ENCODE data around the gene NUDT4. TPM values are rescaled to one million over a fixed set of nuclear protein-coding genes. Genes with fewer than 3 reads are reported as not detected.

NUDT4 gene
- total and polyA plus RNA-seq, 2 of the 13 experiments (the other 11 are each of a cell fraction or from before 2014, with no cell fraction given): 37.3 to 70.1 TPM

DNA sequence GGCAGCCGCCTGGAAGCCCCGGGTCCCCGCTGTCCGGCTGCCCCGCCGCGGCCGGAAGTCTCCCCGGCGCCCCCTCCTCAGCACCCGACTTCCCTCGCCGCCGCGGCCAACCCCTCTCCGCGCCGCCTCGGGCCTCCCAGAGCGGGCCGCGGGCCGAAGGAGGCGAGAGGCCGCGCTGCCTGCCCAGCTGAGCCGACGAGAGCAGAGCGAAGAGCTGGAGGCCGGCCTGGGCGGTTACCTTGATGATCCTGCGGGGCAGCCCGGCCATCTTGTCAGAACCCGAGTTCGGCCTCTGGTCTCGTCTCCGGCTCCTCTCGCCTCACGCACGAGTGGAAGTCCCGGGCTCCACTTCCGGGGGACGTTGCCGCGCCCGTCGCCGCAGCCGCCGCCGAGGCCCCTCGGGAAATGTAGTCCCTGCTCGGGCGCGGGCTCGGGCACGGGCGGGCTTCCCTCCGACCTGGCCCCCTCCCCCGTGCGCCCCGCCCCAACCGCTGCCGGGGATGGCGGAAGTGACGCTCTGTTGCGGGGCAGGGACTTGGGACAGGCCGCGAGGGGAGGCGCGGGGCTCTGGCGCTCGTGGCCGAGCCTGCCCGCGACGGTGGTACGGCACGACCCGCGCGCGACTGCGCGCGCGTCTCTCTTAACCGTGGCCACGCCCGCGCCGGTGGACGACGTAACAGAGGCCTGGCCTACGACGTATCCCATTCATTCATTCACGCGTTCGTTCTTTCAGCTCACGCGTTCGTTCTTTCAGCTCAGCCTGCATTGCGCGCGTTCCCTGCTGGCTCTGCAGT is 64.1 kb downstream of the NUDT4 start, which contains the start of gene UBE2N (continued):
- TF ChIP-seq, protein P1, sequence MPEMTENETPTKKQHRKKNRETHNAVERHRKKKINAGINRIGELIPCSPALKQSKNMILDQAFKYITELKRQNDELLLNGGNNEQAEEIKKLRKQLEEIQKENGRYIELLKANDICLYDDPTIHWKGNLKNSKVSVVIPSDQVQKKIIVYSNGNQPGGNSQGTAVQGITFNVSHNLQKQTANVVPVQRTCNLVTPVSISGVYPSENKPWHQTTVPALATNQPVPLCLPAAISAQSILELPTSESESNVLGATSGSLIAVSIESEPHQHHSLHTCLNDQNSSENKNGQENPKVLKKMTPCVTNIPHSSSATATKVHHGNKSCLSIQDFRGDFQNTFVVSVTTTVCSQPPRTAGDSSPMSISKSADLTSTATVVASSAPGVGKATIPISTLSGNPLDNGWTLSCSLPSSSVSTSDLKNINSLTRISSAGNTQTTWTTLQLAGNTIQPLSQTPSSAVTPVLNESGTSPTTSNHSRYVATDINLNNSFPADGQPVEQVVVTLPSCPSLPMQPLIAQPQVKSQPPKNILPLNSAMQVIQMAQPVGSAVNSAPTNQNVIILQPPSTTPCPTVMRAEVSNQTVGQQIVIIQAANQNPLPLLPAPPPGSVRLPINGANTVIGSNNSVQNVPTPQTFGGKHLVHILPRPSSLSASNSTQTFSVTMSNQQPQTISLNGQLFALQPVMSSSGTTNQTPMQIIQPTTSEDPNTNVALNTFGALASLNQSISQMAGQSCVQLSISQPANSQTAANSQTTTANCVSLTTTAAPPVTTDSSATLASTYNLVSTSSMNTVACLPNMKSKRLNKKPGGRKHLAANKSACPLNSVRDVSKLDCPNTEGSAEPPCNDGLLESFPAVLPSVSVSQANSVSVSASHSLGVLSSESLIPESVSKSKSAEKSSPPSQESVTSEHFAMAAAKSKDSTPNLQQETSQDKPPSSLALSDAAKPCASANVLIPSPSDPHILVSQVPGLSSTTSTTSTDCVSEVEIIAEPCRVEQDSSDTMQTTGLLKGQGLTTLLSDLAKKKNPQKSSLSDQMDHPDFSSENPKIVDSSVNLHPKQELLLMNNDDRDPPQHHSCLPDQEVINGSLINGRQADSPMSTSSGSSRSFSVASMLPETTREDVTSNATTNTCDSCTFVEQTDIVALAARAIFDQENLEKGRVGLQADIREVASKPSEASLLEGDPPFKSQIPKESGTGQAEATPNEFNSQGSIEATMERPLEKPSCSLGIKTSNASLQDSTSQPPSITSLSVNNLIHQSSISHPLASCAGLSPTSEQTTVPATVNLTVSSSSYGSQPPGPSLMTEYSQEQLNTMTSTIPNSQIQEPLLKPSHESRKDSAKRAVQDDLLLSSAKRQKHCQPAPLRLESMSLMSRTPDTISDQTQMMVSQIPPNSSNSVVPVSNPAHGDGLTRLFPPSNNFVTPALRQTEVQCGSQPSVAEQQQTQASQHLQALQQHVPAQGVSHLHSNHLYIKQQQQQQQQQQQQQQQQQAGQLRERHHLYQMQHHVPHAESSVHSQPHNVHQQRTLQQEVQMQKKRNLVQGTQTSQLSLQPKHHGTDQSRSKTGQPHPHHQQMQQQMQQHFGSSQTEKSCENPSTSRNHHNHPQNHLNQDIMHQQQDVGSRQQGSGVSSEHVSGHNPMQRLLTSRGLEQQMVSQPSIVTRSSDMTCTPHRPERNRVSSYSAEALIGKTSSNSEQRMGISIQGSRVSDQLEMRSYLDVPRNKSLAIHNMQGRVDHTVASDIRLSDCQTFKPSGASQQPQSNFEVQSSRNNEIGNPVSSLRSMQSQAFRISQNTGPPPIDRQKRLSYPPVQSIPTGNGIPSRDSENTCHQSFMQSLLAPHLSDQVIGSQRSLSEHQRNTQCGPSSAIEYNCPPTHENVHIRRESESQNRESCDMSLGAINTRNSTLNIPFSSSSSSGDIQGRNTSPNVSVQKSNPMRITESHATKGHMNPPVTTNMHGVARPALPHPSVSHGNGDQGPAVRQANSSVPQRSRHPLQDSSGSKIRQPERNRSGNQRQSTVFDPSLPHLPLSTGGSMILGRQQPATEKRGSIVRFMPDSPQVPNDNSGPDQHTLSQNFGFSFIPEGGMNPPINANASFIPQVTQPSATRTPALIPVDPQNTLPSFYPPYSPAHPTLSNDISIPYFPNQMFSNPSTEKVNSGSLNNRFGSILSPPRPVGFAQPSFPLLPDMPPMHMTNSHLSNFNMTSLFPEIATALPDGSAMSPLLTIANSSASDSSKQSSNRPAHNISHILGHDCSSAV (CRISPR knock-in tag; IDR thresholded peaks at IDR 0.05; ENCODE audit: borderline replicate concordance): no peak
- TF ChIP-seq ZNF776 (CRISPR knock-in tag; IDR thresholded peaks at IDR 0.05) (peak; percentile 88), TCF7L2 (IDR thresholded peaks at IDR 0.05; ENCODE audit: low read depth, low read length) (no peak), PITX1 (CRISPR knock-in tag; IDR thresholded peaks at IDR 0.05) (no peak), NFKBIZ (CRISPR knock-in tag; IDR thresholded peaks at IDR 0.05) (0 out of 2 replicates have a peak, but pooled peaks have one; percentile 45), JARID2 (CRISPR knock-in tag; IDR thresholded peaks at IDR 0.05; ENCODE audit: insufficient replicate concordance) (no peak), ZC3H4 (CRISPR knock-in tag; IDR thresholded peaks at IDR 0.05; ENCODE audit: borderline replicate concordance) (no peak), ATF1 (CRISPR knock-in tag; IDR thresholded peaks at IDR 0.05) (peak; percentile 34; the same call in 1 of the 2 replicates), ZBTB8A (CRISPR knock-in tag; IDR thresholded peaks at IDR 0.05; ENCODE audit: borderline replicate concordance, low read depth) (0 out of 2 replicates have a peak, but pooled peaks have one; percentile 66), EED (CRISPR knock-in tag; IDR thresholded peaks at IDR 0.05) (no peak), ZNF773 (CRISPR knock-in tag; IDR thresholded peaks at IDR 0.05; ENCODE audit: borderline replicate concordance) (peak; percentile 61; the same call in 1 of the 2 replicates), ZNF24 (IDR thresholded peaks at IDR 0.05) (peak; percentile 96), ZNF441 (CRISPR knock-in tag; IDR thresholded peaks at IDR 0.05; ENCODE audit: borderline replicate concordance) (0 out of 2 replicates have a peak, but pooled peaks have one; percentile 51)
- TF ChIP-seq, protein P2, sequence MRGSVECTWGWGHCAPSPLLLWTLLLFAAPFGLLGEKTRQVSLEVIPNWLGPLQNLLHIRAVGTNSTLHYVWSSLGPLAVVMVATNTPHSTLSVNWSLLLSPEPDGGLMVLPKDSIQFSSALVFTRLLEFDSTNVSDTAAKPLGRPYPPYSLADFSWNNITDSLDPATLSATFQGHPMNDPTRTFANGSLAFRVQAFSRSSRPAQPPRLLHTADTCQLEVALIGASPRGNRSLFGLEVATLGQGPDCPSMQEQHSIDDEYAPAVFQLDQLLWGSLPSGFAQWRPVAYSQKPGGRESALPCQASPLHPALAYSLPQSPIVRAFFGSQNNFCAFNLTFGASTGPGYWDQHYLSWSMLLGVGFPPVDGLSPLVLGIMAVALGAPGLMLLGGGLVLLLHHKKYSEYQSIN (CRISPR knock-in tag; IDR thresholded peaks at IDR 0.05; ENCODE audit: borderline replicate concordance): no peak
- TF ChIP-seq, protein P3, sequence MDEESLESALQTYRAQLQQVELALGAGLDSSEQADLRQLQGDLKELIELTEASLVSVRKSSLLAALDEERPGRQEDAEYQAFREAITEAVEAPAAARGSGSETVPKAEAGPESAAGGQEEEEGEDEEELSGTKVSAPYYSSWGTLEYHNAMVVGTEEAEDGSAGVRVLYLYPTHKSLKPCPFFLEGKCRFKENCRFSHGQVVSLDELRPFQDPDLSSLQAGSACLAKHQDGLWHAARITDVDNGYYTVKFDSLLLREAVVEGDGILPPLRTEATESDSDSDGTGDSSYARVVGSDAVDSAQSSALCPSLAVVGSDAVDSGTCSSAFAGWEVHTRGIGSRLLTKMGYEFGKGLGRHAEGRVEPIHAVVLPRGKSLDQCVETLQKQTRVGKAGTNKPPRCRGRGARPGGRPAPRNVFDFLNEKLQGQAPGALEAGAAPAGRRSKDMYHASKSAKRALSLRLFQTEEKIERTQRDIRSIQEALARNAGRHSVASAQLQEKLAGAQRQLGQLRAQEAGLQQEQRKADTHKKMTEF (CRISPR knock-in tag; IDR thresholded peaks at IDR 0.05): peak; percentile 91

Measured in HepG2 (cell line).